ENCODE measurements around the gene ZFYVE21.

ZFYVE21 gene

DNA sequence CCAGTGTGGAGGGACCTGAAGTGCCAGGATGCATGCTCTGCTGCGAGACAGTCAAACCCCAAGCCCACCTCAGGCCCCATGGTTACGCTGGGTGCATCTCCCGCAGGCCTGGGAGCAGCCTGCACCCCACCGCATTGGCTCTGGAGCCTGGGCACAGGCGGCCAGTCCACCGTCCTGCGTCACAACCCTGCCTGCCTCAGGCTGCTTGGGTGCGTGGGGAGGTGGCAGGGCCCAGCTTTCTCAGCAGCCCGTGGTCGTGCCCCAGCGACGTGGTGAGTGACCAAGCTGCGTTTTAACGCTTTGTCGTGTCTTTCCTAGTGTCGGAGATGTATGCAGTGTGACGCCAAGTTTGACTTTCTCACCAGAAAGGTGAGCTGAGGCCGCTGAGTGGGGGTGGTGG lies 10.9 kb downstream of the ZFYVE21 start:
- DNase-seq, result no peak

DNA sequence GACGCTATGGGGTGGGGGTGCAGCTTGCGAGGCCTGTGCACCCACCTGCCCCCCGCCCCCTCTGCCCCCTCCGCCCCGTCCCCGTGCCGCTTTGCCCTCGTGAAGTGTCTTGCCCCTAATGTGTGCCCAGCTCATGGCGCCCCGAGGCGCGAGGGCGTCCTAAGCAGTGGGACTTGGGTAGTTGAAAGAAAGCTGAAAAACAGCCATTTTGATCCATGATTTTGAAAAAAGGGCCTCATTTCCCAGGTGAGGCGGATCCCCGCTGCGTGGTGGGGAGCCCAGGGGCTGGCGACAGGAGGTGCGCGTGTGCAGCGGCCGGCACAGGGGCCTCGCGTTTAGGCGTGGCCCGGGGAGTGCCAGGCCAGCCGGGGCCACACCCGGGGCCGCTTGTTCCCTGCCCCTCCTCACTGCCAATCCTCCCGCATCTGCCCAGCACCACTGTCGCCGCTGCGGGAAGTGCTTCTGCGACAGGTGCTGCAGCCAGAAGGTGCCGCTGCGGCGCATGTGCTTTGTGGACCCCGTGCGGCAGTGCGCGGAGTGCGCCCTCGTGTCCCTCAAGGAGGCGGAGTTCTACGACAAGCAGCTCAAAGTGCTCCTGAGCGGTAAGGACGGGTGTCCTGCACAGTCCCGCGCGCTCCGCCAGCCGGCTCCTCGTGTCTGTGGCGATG lies 11.8 kb downstream of the ZFYVE21 start:
- DNase-seq, result no peak

DNA sequence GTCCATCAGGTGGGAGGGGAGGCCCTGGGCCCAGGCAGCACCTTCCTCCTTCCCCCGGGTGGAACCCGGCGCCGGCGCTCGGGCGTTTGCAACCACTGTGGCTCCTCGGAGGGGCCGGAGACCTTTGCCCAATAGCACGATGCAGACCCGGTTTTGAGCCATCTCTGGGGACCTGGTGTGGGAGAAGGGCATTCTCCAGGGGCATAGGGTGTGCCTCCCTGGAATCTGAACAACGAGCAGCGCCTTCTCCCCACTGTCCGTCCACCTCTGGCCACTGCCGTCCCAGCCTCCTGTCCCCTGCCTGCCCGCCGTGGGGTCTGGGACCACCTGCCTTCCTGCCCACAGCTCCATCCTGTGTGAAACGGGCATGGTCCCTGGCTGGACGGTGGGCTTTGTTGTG lies 12.5 kb downstream of the ZFYVE21 start:
- no peak for DNase-seq

DNA sequence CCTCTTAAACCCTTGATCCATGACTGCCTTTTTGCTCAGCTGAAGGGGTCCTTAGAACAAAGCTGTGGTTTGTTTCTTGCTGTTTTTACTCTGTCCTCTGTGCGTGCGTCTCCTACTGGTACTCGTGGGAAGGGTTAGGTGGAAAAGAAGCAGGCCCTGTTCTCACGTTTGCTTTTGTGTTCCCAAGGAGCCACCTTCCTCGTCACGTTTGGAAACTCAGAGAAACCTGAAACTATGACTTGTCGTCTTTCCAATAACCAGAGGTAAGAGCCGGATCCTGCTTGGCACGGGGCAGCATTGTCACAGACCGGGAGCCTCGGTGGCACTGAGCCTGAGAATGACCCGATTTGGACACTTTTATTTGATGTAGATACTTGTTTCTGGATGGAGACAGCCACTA lies 13.1 kb downstream of the ZFYVE21 start:
- no peak for DNase-seq

DNA sequence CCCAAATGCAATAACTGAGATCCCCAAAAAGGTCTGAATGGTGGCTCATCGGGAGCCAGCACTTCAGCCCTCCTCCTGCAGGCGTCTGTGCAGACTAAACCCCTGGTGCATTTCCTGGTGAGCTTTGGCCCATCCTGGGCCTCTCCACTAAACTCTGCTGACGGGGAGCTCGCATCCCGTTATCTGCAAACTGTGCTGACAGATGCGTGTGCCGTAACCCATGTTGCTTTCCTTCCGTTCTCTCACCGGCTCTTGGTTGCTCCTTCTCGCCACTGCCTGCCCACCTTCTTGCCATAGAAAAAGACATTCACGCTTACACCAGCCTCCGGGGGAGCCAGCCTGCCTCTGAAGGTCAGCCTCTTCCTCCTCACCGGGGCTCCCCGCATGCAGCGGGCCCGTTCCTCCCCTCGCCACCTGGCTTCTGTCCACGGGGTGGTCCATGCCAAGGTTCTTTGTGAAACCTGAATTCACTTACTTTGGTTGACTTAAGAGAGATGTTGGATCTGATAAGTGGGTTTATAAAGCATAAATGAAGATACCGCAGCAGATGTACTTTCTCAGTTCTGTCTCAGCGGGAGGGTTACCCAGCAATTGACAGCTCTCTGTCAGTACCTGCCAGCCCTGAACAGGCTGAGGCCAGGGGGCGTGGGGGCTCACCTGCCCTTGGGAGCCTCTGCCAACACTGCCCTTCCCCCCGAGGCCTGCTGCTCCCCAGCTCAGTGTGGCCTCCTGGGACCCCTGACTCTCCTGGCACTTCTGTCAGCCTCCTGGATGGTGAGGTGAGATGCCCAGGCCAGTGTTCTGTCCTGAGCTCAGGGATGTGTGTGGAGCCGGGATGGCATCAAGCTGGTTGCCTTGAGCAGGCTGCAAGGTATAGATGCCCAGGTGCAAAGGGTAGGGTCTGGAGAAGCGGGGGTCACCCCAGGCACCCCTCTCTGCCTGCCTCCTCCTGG lies 14.2 kb downstream of the ZFYVE21 start:
- DNase-seq, result no peak

DNA sequence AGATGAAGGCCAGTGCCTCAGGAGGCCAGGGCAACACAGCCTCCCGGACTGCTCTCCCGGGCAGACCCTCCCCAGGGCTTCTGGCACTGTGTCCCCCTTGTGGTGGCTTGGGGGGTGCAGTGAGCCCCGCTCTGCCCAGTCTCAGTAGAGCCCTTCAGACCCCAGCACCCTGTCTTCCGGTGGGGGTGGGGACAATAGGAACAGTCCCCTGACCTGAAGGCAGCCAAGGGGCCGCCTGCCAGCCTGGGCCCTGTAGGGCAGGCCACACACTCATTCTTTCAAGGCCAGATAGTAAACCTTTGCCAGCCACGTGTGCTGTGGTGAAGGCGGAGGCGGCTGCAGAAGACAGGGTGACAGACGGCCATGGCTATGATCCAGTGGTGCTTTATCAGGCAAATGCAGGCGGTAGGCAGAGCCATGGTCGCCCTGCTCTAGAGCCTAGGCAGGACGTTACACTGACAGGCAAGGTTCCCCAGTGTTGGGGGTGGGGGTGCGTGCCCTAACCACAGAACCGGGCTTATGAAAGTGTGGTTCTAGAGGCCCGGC lies 15.0 kb downstream of the ZFYVE21 start:
- DNase-seq, result no peak

DNA sequence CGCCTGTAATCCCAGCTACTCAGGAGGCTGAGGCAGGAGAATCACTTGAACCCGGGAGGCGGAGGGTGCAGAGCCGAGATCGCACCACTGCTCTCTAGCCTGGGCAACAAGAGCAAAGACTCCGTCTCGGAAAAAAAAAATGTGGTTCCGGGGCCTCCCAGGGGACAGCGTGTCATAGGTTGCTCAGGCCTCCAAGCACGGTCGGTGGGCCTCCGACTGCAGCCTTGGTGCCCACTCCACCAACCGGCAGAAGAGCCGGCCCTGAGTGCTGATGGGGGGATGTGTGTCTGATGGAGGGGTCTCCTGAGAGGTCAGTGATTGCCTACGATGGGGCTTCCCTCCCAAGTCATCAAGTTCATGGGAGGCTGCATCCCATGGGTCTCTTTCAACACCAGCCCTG lies 15.9 kb downstream of the ZFYVE21 start:
- DNase-seq, result no peak

DNA sequence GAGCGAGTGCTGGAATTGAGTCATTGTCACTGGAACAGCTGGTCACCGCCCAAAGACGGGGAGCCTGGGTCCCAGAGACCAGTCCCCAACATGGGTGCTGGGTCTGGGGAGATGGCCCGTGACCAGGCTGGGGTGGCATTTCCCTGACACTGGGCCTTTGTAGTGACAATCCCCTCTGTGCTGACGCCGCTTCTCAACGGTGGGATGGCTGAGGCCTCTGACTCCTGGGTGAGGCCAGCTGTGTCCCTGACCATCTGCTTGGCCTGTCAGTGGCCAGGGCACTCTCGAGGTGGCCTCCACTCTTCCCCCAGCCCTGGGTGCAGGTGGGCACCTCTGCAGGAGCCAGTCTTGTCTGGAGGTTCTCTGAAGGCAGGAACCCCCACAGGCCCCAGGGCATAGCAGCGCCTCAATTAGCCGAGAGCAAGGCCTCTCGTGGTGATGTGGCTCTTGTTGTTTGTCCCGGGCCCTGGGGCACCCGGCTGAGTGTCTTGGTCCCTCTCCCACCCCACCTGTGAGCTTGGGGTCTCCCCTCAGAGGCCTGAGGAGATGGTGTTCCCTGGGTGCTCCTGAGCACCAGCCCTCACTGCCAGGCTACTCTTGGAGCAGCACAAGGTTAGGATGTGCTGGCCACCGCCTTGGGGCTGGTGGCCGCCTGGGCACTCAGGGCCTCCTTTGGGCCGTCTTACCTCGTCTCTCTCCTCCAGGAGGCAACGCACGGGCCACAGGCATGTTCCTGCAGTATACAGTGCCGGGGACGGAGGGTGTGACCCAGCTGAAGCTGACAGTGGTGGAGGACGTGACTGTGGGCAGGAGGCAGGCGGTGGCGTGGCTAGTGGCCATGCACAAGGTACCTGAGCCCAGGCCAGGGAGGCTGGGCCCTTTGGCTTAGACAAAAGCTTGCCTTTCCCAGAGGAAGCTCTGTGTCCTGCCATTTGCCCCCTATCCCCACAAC lies 16.6 kb downstream of the ZFYVE21 start:
- DNase-seq, result no peak

DNA sequence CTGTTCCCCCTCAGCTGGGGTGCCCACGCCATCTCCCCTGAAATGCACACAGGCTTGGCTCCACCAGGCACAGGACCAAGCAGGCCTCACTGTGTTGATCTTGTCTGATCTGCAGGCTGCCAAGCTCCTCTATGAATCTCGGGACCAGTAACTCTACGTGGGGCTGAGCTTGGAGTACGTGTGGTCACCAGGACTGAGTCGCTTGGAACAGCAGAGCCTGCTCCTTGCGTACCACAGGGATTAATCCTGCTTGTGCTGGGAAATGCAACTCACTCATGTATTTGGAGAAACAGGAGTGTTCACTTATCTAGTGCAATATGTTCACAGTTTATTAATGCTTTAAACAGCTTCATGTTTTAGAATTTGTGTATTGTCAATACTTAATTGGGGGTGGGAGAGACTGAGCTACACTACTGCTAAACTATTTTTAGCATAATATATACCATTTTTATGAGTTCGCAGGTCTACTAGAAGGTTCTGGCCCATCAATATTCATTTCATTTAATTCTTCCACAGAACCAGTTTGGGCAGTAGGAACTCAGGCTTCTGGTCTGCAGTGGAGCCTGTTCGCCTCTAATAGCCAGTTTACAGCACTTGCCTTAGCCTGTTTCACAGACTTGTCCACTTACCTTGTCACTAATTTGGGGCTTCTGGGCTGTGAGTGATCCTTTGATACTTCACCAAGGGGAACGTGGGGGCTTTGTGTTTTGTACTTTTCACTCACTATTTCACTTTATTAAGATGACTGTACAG lies 17.4 kb downstream of the ZFYVE21 start:
- DNase-seq, result no peak

DNA sequence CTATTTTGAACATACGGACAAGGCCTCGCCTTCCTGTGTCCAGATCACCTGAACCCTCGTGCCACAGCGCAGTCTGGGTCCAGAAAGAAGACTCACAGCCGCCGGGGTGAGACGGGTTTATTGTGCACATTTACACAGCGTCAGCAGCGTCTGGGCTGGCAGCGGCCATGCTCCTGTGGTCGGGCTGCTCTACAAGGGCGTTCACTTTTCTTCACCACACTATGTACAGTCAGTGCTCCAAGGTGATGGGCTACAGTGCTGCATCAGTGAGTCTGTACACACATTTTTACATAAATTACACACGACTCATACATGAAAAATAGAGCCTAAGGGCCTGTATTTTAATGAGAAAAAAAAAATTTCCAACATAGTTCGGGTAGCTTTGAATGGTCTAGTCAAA lies 18.0 kb downstream of the ZFYVE21 start:
- no peak for DNase-seq

DNA sequence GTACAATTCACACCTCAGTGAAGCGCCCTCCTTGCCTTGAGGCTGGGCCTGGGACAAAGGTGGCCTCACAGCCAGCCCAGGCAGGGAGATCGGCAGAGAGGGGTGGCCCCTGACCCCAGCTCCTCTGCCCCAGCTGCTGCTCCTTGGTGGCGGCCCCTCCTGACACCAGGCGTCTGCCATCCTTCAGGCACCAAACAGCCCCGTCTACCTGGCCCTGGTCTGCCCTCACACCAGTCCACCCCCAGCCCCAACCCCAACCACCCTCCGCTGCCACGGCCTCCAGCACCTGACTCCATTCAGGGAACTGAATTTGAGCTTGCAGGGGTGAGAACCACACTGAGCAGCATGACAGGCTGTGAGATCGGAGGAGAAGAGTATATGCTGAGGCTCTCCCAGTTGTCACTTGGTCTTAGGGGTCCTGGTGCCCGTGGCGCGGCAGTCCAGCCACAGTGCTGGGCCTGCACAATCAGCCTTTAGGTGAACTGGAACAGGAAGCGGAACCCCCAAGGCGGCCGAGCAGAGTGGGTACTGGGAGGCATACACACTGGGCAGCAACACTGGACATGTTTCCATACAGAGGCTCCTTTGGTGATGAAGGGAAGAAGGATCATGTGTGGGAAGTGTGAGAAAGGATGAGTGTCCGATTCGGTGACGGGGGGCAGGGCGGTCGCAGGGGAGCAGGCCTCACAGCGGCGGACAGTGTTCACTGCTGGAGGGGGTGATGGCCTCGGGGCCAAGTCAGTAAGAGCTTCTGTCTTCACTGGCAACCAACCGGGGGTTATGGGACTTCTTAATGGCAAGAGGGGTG lies 18.7 kb downstream of the ZFYVE21 start:
- no peak for DNase-seq

DNA sequence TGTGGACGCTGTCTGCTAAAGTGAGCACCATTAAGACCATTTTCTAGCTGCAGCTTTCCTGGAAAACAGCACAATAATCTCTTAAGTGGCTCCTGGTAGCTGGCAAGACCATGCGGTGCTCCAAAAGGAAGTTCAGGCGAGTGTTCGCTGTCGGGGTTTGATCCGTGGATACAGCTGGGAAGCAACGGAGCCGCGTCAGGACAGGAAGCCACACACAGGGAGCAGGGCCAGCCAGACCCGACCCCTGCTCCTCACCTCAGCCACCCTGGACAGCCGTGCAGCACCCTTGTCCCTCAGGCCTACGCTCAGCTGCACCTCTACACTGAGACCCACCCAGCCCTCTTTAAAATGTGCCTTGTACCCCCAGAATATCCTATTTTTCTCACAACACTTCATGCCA lies 19.4 kb downstream of the ZFYVE21 start:
- DNase-seq, result no peak

DNA sequence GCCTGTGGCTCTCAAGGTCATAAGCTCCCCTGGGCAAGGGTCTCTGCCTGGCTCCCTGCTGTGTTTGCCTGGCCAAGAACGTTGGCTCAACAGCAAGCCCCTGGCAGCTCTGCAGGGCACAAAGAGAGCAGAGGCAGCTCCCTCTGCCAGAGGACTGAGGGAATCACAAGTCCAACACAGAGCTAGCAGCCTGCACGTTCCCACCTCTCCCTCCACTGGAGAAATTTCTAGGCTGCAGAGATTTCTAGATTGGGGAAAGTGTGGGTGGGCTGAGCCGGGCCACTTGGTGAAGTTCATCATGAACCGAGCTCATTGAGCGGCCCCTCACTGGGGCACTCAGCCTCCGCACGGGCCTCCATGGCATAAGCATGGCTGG lies 19.8 kb downstream of the ZFYVE21 start:
- DNase-seq, result no peak

DNA sequence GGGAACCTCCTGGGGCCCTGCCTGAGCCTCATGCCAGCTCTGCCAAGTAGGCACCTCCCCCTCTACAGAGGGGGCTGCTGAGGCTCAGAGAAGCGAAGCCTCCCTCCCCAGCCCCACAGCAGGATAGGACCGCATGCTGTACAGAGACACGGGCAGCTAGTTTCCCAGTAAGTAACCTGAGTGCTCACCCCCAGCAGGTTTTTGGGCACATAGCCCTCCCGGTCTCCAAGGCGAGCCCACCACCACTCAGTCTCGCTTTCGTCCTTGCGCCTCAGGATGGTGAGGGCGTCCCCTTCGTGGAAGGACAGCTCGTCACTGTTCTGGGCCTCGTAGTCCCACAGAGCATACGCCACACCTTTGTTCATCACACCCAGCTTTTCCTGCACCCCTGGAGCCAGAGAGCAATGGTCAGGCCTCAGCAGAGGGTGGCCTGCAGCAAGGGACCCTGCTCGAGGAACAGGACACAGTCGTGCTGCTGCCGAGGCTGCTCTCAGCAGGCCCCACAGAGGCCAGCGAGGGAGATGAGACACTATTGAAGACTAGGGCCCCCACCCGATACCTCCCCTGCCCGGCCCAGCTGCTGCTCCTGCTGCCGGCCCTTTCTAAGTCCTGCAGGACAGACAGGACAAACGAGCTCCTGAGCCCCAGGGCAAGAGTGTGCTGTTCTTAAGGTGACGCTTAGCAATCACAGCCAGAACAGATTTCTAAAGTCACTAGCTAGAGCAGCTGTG lies 20.4 kb downstream of the ZFYVE21 start:
- DNase-seq, result no peak

DNA sequence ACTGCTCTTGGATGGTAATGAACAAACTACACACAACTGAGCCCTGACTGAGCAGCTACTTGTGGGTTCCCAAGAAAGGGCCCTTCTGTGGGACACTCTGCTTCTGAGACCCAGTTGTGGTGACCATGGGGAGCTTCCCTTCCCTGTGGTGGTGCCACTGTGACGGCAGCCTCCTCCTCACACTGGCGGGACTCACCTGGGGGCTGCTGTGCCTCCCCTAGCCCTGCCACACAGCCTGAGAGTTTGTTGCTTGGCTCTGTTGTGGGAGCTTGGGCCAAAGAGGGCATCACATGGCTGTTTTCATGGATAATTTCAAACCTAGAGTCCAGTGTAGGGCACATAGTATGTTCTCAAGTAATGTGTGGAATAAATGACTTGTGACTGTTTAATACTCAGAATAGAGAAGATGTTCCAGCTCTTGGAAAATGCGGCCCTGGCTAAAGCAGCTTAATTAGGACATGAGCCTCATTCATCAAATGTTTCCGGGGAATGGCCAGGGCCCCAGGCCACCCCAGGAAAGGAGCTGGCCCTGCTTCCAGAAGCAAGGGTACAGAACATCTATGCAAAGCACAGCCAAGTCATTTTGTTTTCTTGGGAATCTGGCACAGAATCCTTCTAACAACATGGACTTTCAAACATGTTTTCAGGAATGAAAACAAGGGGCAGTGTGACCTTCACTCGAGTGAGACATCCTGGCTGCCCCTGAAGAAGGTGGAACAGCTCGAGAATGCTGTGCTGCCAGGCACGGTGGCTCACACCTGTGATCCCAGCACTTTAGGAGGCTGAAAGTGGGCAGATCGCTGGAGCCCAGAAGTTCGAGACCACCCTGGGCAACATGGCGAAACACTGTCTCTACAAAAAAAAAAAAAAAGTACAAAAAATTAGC lies 21.2 kb downstream of the ZFYVE21 start:
- no peak for DNase-seq

DNA sequence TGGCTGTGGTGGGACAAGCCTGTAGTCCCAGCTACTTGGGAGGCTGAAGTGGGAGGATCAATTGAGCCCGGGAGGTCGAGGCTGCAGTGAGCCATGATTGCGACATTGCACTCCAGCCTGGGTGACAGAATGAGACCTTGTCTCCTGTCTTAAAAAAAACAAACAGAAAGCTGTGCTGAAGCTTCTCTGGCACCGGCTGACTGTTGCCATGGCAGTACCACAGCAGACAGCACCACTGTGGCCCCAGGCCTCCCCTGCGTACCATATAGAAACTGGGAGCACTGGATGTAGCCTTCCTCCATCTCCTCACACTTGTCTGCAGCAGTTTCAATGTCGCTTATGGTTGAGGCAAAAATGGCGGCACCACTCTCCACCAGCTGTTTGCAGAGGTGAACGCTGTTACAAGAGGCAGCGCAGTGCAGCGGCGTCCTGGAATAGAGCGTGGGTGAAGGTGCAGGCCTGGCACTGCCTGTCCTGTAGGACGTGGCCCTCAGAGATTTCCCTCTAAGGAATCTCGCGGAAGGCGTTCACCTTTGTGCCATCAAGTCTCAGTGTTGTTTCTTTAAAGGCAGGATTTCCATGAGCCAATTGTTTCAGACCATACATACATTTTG lies 21.9 kb downstream of the ZFYVE21 start:
- DNase-seq, result no peak

DNA sequence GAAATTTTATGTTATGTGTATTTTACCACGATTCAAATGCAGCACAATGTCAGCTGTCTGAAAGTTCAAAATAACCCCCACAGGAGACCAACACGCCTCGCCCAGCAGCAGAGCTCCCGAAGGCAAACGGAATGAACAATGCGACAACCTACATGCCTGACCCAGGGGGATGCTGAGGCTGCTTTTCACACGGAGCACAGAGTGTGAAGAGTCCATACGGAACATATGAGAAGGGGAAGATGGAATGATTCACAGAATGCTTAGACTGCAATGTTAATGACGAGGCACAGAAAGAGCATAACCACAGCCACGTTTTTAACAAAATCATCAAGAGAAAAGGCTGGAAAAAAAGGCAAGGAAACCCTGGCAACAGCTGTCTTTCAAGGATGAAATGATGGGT lies 22.6 kb downstream of the ZFYVE21 start:
- no peak for DNase-seq

DNA sequence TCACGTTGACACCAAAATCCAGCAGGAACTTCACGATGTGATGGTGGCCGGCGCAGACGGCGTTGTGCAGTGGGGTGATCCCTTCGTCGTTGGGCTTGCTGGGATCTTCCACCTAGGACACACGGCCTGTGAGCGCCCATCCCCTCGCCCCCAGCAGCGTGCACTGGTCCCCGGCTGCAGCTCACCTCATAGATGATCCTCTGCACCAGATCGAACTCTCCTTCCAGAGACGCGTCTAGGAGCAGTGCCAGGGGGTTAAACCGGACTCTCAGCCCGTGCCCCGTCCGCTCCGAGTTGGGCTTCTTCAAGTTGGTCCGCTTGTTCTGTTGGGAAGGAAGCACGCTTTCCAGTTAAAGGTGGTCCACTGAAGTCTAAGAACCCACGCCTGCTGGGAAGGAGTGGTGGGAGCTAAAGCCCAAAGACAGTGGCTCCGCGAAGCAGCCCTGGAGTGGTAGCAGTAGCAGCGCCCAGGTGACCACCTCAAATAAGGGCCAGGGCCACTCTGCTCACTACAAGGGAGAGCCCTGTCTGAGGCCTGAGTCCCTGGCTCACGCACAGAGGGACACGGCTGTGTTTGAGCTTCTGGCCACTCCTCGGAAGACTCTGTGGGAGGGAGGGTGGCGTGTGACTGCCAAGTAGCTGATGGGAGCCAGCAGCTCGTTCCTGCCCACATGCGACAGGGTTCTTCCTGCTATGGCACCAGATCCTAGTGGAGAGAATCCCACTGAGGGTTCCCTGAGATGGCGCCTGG lies 23.3 kb downstream of the ZFYVE21 start:
- DNase-seq, result no peak

DNA sequence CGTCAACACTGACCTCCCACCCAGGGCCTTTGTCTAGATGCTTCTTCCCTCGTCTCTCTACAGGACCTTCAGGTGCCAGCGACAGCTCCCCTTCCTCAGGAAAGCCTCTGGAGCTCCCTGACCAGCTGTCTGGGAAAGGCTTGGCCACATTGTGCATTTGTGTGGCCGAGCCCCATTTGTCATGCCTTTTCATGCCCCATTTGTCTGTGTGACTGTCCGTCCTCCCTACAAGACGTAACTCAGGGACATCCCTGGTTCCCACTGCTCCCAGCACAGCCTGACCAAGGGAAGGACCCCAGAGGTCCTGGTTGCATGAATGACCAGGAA lies 23.8 kb downstream of the ZFYVE21 start:
- DNase-seq, result no peak

Measured in NCI-H1048 (cell line).